Rectal smooth muscle tissue (tissue), 1 donor: ENCODE results near the gene DDR2.
A peak's percentile ranks its signal among the peaks of the same experiment; 100 is the strongest.
"Not testable (repeated sequence)": the region's sequence is repeated elsewhere in the genome, so short reads cannot be mapped to it uniquely, and the experiment has no call there.

Experiments
- H3K27ac ChIP-seq: one replicate; pipeline ENCODE4 v1.7.0; 2013; ENCODE audit warnings: low read depth, low read length, inconsistent platforms
- H3K27me3 ChIP-seq: one replicate; pipeline ENCODE4 v1.7.0; 2013; ENCODE audit warnings: low read length; ENCODE audit not compliant: control insufficient read depth, insufficient read depth
- H3K36me3 ChIP-seq: one replicate; pipeline ENCODE4 v1.7.0; 2013; ENCODE audit warnings: low read length; ENCODE audit not compliant: control insufficient read depth, insufficient read depth
- H3K4me1 ChIP-seq: one replicate; pipeline ENCODE4 v1.7.0; 2013; ENCODE audit warnings: low read length; ENCODE audit not compliant: control insufficient read depth, insufficient read depth
- H3K4me3 ChIP-seq: one replicate; pipeline ENCODE4 v1.7.0; 2013; ENCODE audit warnings: low read length
- H3K9ac ChIP-seq: one replicate; pipeline ENCODE4 v1.7.0; 2013; ENCODE audit warnings: low read length

DDR2 gene

GRCh38 chr1:162724583-162725120 is 92.4 kb downstream of the DDR2 start:
- peaks cover 6% of the 10 kb centered on the region for H3K4me1 ChIP-seq
- no peaks in the 10 kb centered on the region for H3K36me3 ChIP-seq
- H3K27ac ChIP-seq = no peak overlapping the region
- no peak overlapping the region for H3K9ac ChIP-seq
- H3K27me3 ChIP-seq = no peaks in the 10 kb centered on the region
- H3K4me3 ChIP-seq = no peak overlapping the region

- peaks cover 6% of the 10 kb centered on the region for H3K4me1 ChIP-seq
- no peak overlapping the region for H3K4me3 ChIP-seq
- H3K27me3 ChIP-seq = no peaks in the 10 kb centered on the region
- no peaks in the 10 kb centered on the region for H3K36me3 ChIP-seq
- H3K9ac ChIP-seq = no peak overlapping the region
- no peak overlapping the region for H3K27ac ChIP-seq
Measured at GRCh38 chr1:162725301-162725837, 93.1 kb downstream of the DDR2 start.

DNA sequence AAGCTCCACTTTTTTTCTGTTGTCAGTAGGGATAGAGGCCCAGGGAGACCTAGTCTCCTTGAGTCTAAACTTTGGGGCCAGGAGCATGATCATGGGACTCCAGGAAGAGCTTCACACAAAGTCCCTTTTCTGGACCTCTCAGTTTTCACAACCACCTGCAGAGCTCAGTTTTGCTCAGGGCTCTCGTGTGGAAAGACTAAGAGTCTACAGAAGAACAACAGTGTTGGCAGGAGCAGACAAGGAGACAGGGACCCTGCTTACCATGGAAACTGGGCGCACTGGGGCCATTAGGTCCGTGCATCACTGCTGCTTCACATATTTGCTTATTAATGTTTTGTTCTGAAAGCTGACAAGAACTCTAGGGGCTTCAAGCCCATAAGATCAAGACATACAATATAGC is 94.3 kb downstream of the DDR2 start:
- H3K27me3 ChIP-seq = no peaks in the 10 kb centered on the region

GRCh38 chr1:162727493-162727892 is 95.2 kb downstream of the DDR2 start:
- not testable (repeated sequence) for H3K36me3 ChIP-seq, H3K27ac ChIP-seq, H3K9ac ChIP-seq, H3K27me3 ChIP-seq, H3K4me3 ChIP-seq
- H3K4me1 ChIP-seq = peaks cover 16% of the 10 kb centered on the region

More for the DNA sequence above, 94.3 kb downstream of the DDR2 start:
- no peak overlapping the region for H3K27ac ChIP-seq
- no peaks in the 10 kb centered on the region for H3K36me3 ChIP-seq
- H3K9ac ChIP-seq = no peak overlapping the region
- H3K4me3 ChIP-seq = no peak overlapping the region
- peaks cover 7% of the 10 kb centered on the region for H3K4me1 ChIP-seq

- Histone ChIP-seq H3K27me3 (no peaks in the 10 kb centered on the region), H3K27ac (peak overlapping the region; percentile 3), H3K36me3 (no peaks in the 10 kb centered on the region), H3K9ac (no peak overlapping the region), H3K4me1 (peaks cover 24% of the 10 kb centered on the region), H3K4me3 (no peak overlapping the region)
Measured at GRCh38 chr1:162728573-162728972, 96.3 kb downstream of the DDR2 start.

GRCh38 chr1:162729195-162729774 is 97.0 kb downstream of the DDR2 start:
- H3K27me3 ChIP-seq, H3K36me3 ChIP-seq, H3K9ac ChIP-seq, H3K27ac ChIP-seq, H3K4me3 ChIP-seq: not testable (repeated sequence)
- peaks cover 24% of the 10 kb centered on the region for H3K4me1 ChIP-seq

DNA sequence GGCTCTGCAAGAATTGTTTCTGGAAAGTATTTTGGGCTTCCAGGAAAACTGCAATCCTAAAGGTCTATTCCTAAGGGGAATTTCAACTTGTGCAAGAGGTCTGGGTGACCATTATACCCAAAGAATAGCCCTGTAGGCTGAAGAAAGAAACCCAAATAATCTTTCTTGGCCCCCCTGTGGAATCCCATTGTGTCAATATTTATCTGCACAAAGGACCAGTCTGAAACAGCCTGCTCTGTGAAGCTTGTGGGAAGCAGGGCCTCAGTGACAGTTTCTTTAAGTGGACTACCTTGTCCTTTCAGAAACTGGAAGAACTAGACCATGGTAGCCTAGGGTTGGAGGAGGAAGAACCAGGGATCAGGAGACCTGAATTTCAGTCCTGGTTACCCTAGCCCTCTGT is 99.8 kb downstream of the DDR2 start:
- H3K27me3 ChIP-seq = no peaks in the 10 kb centered on the region
- H3K9ac ChIP-seq = no peak overlapping the region
- H3K27ac ChIP-seq = peak overlapping the region; percentile 80
- H3K4me3 ChIP-seq = no peak overlapping the region
- H3K36me3 ChIP-seq = no peaks in the 10 kb centered on the region
- peaks cover 21% of the 10 kb centered on the region for H3K4me1 ChIP-seq

- peaks cover 21% of the 10 kb centered on the region for H3K4me1 ChIP-seq
- peak overlapping the region; percentile 80 for H3K27ac ChIP-seq
- no peaks in the 10 kb centered on the region for H3K27me3 ChIP-seq
- H3K4me3 ChIP-seq = no peak overlapping the region
- no peaks in the 10 kb centered on the region for H3K36me3 ChIP-seq
- no peak overlapping the region for H3K9ac ChIP-seq
Measured at GRCh38 chr1:162732566-162733335, 100.5 kb downstream of the DDR2 start.

DNA sequence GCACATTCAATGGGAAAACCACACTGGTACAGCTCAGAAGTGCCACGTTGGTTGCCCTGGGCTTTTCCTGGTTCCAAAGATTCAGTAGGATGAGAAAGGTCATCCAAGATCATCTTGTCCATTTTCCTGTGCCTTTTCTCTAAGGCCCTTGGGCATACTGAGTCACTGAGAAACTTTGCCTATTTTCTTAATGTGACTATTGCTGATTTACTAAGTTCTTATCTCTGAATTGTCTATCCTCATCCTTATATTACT is 101.0 kb downstream of the DDR2 start:
- Histone ChIP-seq H3K4me3 (no peak overlapping the region), H3K27me3 (no peaks in the 10 kb centered on the region), H3K36me3 (no peaks in the 10 kb centered on the region), H3K9ac (no peak overlapping the region), H3K4me1 (peaks cover 21% of the 10 kb centered on the region), H3K27ac (peak overlapping the region; percentile 80)

- no peak overlapping the region for H3K4me3 ChIP-seq
- H3K36me3 ChIP-seq = no peaks in the 10 kb centered on the region
- peaks cover 18% of the 10 kb centered on the region for H3K4me1 ChIP-seq
- H3K9ac ChIP-seq = no peak overlapping the region
- H3K27ac ChIP-seq = no peak overlapping the region
- no peaks in the 10 kb centered on the region for H3K27me3 ChIP-seq
Measured at GRCh38 chr1:162734047-162734446, 101.8 kb downstream of the DDR2 start.

GRCh38 chr1:162736184-162736583 is 103.9 kb downstream of the DDR2 start:
- no peaks in the 10 kb centered on the region for H3K27me3 ChIP-seq
- peaks cover 18% of the 10 kb centered on the region for H3K4me1 ChIP-seq

GRCh38 chr1:162736633-162737067 is 104.4 kb downstream of the DDR2 start:
- Histone ChIP-seq H3K36me3 (no peaks in the 10 kb centered on the region), H3K4me1 (peaks cover 16% of the 10 kb centered on the region), H3K4me3 (no peak overlapping the region), H3K27ac (peak overlapping the region; percentile 17), H3K27me3 (no peaks in the 10 kb centered on the region), H3K9ac (no peak overlapping the region)

More at GRCh38 chr1:162736184-162736583, 103.9 kb downstream of the DDR2 start:
- no peak overlapping the region for H3K4me3 ChIP-seq
- H3K9ac ChIP-seq = no peak overlapping the region
- H3K27ac ChIP-seq = no peak overlapping the region
- H3K36me3 ChIP-seq = no peaks in the 10 kb centered on the region
